IPS-11a (cell line): ENCODE measurements around the gene SLC6A9.

Experiments
- H3K4me3 ChIP-seq: one replicate; pipeline ENCODE4 v1.5.1; 2013; ENCODE audit warnings: low read depth, low read length, control low read depth

Gene SLC6A9

DNA sequence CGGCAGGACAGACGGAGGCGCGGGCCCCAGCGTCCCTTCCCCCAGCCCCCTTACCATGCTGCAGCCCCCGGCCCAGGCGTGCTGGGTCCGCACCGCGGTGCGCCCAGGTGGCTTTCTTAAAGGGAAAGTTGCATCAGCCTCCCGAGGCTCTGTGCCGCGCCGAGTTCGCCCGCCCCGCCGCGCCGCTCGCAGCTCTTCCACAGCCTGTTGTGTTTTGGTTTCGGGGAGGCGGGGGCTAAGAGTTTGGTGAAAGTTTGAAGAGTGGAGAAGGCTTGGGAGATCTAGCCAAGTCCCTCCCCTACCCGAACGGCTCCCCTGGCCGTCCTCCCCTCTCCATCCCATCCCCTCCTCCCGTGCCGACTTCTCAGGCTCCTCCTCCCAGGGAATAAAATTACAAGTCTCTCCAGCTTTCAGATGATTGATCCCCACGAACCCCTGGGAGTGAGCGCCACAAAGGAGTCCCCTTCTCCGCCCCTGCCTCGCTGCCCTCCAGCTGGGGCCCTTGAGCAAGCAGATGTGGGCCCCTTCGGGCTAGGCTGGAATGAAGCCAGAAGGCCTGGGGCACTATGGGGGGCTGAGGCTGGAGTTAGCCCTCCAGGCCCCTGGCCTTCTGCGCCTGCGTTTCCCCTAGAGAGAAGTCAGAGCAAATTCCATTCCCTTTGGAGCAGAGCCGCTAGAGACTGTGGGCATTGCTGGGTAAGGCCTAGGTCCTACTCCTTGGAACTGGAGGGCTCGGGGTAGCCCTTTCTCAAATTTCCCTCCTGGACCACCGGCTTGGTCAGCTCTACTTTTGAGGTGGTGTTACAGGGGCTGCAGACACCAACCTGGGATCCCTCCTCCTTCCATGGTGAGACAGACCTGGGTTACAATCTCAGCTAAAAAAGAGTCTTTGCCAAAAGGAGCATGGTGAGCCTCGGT is at the start of gene SLC6A9:
Gene SLC6A9, minus strand, starts transcription at position 211 of the 918 bp plus-strand sequence. CDS start 7,185 bp downstream, outside the sequence.
- peak within 1 kb of the TSS; percentile 88 for H3K4me3 ChIP-seq

- H3K4me3 ChIP-seq = no peak overlapping the region
Measured at GRCh38 chr1:44079566-44079965, 48.3 kb upstream of the SLC6A9 start.

DNA sequence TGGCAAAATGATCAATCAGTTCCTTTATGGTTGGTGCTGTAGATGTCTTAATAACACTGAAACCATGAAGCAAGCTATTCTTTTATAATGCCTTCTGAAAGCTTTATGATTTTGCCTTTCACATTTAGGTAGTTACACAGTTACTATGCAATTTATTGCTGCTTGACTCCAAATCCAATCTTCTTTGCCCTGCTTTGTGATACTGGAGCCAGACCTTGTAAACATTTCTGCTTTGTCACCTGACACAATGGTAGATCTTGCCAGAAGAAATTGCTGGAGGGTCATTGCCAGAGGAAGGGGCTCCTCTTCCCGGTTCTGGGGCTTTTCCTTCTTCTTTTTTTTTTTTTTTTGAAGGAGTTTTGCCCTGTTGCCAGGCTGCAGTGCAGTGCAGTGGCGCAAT is 46.8 kb upstream of the SLC6A9 start:
- no peak overlapping the region for H3K4me3 ChIP-seq

GRCh38 chr1:44077421-44077820 is 46.2 kb upstream of the SLC6A9 start:
- no peak overlapping the region for H3K4me3 ChIP-seq

GRCh38 chr1:44076066-44076465 is 44.8 kb upstream of the SLC6A9 start:
- H3K4me3 ChIP-seq = no peak overlapping the region

DNA sequence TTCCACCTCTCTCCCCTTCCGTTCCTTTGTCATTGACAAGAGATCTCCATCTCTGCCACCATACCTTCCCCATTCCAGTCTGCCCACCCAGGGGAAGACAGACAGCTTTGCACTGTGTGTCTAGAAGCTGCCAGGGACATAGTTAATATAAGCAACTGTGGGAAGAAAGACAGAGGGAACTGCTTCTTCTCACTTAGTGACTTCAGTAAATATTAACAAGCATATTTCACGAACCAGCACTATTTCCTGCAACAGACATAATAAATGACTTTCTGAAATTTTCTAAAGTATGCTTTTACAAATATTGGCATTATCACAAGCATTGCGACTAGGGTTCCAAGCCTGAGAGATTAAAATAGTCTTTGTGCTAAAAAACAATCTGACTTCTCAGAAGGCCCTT is 43.2 kb upstream of the SLC6A9 start:
- no peak overlapping the region for H3K4me3 ChIP-seq

- no peak overlapping the region for H3K4me3 ChIP-seq
Measured at GRCh38 chr1:44073528-44073927, 42.3 kb upstream of the SLC6A9 start.

DNA sequence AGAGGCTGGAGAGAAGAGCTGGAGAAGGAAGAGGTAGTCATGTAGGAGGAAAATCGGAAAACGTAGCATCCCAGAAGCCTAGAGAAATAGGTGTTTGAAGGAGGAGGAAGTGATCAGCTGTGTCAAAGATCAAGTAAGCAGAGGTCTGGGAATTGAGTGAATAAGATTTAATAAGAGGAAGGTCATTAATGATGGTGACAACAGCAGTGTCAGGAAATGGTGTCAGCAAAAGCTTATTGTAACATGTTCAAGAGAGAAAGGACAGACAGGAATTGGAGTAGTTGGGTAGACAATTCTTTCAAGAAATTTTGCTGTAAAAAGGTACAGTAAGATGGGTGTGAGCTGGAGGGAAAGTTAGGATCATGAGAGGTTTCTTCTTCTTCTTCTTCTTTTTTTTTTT is 41.6 kb upstream of the SLC6A9 start:
- no peak overlapping the region for H3K4me3 ChIP-seq

DNA sequence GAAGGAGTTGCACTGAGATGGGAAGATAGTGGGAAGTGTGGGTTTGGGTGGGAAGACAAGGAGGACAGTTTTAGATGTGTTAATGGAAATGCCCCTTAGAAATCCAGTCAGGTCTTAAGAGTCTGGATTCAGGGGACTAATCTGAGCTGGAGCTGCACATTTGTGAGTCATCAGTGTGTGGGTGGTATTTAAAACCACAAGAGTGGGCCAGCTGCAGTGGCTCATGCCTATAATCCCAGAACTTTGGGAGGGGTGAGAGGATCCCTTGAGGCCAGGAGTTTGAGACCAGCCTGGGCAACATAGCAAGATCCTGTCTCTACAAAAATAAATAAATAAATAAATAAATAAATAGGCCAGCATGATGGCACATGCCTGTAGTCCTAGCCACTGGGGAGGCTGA is 40.9 kb upstream of the SLC6A9 start:
- no peak overlapping the region for H3K4me3 ChIP-seq

- H3K4me3 ChIP-seq = no peak overlapping the region
Measured at GRCh38 chr1:44071461-44071860, 40.2 kb upstream of the SLC6A9 start.

DNA sequence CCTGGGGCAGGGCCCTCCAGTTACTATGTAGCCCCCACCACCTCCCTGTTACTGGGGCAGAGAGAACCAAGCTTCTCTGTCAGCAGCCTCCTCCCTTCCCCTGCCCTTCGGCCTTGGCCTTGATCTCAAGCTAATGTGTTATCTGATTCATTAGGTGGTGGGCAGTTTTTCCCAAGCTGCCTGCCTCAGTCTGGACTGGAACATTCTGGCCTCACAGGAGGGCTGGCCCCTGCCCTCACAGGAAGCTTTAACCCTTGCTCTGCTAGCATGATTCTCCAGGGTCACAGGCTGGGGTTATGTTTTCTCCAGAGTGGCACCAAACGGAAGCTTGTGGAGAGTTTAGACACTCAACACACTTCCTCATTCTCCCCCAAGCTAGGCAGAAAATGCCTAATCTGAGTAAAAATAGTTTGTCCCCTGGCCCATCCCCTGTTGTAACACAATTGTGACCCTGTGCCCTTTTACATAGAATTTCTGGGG is 37.2 kb upstream of the SLC6A9 start:
- no peak overlapping the region for H3K4me3 ChIP-seq

DNA sequence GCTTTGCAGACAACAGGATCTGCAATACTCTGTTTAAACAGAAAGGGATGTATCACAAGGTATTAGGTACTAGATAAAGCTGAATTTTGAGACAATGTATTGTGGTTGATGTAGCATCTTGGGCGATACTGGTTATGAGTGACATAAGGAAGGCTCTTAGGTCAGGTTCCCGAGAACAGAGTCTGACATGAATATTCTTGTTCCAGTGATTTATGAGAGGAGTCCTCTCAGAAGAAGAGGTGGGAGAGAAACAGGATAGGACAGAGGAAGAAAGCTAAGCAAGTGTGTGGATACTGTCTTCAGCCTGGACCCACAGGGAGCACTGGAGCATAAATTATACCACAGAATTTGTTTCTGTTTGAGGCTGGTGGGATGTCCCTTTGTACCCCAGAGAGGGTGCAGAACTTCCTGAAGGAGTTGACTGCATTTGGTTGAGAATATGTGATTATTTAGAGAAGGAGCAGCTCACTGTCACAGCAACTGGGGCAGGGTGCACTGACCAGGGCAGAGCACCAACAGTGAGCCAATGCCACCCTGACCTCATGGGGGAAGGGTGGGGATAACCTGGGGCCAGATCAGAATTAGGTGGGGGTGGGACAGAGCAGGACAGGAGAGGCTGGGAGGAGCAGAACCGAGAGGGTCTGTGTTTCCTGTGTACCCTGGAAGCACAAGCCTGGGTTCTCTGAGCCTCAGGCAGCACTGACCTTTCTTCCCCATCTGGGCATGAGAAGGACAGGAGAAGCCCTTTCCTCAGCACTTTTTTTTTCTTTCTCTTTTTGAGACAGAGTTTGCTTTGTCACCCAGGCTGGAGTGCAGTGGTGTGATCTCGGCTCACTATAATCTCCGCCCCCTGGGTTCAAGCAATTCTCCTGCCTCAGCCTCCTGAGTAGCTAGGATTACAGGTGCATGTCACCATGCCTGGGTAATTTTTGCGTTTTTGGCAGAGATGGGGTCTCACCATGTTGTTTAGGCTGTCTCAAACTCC is 36.3 kb upstream of the SLC6A9 start:
- no peak overlapping the region for H3K4me3 ChIP-seq

DNA sequence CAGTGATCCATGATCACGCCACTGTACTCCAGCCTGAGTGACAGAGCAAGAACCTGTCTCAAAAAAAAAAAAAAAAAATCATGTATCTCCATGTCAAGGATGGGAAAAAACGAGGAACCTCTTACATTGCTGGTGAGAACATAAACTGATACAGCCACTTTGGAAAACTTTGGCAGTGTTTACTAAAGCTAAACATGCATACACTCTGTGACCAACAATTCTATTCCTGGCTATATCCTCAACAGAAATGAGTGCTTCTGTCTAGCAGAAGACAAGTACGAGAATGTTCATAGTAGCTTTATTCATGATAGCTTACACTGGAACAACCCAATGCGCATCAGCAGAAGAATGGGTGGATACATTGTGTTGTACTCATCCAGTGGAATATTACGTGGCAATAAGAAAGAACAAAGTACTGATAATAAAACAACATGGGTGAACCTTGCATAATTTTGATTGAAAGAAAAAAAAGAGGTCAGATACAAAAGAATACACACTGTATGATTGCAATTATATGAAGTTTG is 31.5 kb upstream of the SLC6A9 start:
- H3K4me3 ChIP-seq = no peak overlapping the region

GRCh38 chr1:44061857-44062256 is 30.6 kb upstream of the SLC6A9 start:
- no peak overlapping the region for H3K4me3 ChIP-seq

DNA sequence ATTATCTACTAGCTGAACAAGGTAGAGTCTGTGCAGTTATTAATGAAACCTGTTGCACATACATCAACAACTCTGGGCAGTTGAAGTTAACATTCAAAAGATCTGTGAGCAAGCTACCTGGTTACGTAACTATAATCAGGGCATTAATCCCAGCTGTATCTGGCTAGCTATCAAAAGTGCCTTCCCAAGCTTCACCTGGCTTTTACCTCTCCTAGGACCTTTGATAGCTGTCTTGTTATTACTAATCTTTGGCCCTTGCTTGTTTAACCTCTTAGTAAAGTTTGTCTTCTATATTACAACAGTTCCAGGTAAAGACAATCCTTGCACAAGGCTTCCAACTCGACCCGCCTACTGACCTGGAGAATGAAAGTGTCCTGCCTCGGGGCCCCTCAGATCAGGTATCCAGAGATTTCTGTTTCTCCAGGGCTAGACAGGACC is 29.6 kb upstream of the SLC6A9 start:
- no peak overlapping the region for H3K4me3 ChIP-seq

DNA sequence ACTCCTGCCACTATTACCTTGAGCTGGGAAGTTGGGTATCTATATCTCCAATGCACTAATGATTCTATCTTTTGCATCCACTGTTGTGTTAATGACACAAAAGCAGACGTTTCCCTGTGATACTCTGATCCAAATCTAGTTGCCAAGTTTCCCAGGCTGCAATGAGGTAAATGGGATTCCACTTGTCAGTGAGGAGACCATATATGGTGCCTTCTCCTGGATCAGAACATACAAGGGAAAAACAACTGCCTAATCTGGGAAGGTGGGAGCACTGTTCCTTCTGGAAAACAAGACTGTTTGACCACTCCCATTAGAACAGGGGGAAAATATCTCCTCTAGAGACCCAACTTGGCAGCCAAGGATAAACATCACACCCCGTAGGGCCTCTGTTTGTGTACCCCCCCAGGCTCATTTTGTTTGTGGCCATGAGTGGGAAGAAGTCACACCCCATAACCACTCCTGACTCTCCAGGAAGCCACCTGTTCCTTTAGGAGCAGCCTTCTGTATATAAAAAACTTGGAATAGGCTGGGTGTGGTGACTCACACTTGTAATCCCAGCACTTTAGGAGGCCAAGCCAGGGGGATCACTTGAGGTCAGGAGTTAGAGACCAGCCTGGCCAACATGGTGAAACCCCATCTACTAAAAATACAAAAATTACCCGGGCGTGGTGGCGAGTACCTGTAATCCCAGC is 28.5 kb upstream of the SLC6A9 start:
- no peak overlapping the region for H3K4me3 ChIP-seq

- no peak overlapping the region for H3K4me3 ChIP-seq
Measured at GRCh38 chr1:44059212-44059611, 27.9 kb upstream of the SLC6A9 start.

GRCh38 chr1:44057293-44057692 is 26.0 kb upstream of the SLC6A9 start:
- H3K4me3 ChIP-seq = no peak overlapping the region

DNA sequence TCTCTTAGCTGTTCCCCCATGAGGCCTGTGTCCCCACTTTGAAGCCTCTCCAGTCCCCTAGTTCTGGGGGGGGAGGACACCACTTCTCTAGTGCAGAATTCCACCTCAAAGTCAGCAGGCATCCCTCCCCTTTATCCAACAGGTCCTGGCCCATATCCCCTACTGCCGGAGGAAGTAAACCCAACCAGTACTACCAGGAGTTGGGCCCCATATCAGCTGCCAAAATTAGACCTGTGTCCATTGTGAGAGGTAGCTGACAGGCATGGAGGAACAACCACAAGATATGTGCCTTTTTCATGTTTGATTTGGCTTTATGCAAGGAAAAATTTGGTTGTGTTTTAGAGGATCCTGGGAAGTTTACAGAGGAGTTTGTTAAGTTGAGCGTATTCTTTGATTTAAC is 22.1 kb upstream of the SLC6A9 start:
- H3K4me3 ChIP-seq = no peak overlapping the region

- H3K4me3 ChIP-seq = no peak overlapping the region
Measured at GRCh38 chr1:44050261-44050660, 19.0 kb upstream of the SLC6A9 start.

- H3K4me3 ChIP-seq = no peak overlapping the region
Measured at GRCh38 chr1:44049839-44050238, 18.6 kb upstream of the SLC6A9 start.
